ENCODE results near the gene PDLIM3. TPM values are rescaled to one million over a fixed set of nuclear protein-coding genes. Genes with fewer than 3 reads are reported as not detected.

PDLIM3 gene, protein sequence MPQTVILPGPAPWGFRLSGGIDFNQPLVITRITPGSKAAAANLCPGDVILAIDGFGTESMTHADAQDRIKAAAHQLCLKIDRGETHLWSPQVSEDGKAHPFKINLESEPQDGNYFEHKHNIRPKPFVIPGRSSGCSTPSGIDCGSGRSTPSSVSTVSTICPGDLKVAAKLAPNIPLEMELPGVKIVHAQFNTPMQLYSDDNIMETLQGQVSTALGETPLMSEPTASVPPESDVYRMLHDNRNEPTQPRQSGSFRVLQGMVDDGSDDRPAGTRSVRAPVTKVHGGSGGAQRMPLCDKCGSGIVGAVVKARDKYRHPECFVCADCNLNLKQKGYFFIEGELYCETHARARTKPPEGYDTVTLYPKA
- not detected in 2 replicates for total RNA-seq

DNA sequence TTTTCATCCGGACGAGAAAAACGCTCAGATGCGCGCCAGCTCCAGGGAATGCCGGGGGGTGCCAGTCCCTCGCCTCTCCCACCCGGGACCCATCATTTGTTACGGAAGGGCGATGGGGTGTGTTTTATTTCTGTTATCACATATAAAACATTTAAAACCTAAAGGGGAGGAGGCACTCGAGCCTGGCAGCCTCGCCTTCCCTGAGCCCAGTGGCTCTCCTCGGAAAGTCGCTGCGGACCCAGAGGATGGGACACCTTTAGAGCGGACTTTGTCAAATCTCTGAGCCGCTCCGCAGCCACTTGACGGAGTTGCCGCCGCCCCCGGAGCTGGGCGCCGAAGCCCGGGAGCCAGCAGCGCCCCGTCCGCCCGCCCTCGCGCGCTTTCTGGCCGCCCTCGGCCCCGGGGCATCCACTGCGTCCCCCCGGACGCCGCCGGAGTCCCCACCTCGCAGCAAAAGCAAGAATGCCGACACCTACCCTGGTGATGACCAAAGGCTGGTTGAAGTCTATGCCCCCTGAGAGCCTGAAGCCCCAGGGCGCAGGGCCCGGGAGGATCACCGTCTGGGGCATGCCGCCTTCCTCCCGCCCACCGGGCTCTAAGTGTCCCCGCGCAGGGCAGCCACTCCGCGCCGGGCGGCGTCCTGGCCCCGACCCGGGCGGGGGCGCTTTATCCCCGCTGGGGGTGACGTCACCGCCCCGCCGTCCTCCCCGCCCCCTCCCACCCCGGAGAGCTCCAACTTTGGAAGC is at the start of gene PDLIM3:
PDLIM3 (minus strand) TSS at position 642 of the 746 bp plus-strand sequence; CDS start at position 569, 73 bp downstream.
- no peak for DNase-seq
- H3K4me1 Mint-ChIP-seq = peaks cover 2% of the 10 kb centered on the region
- no peak within 1 kb of the TSS for H3K27ac Mint-ChIP-seq
- no peaks in the 10 kb centered on the region for H3K9me3 Mint-ChIP-seq
- peaks cover 34% of the 10 kb centered on the region for H3K27me3 Mint-ChIP-seq
- intact Hi-C loops (cut with micrococcal nuclease) = no loop called here
- H3K4me3 Mint-ChIP-seq = peak within 1 kb of the TSS; percentile 39
- no peaks in the 10 kb centered on the region for H3K36me3 Mint-ChIP-seq (ENCODE audit: low read depth)

GRCh38 chr4:185583813-185584212 is 48.5 kb upstream of the PDLIM3 start:
- intact Hi-C loops (cut with micrococcal nuclease) = no loop called here
- no peaks in the 10 kb centered on the region for H3K36me3 Mint-ChIP-seq (ENCODE audit: low read depth)
- H3K27me3 Mint-ChIP-seq = peaks cover 34% of the 10 kb centered on the region
- H3K4me1 Mint-ChIP-seq = peaks cover 11% of the 10 kb centered on the region
- H3K9me3 Mint-ChIP-seq = peaks cover 4% of the 10 kb centered on the region
- no peak overlapping the region for H3K4me3 Mint-ChIP-seq
- DNase-seq = no peak
- H3K27ac Mint-ChIP-seq = no peak overlapping the region

GRCh38 chr4:185582651-185583400 is 47.5 kb upstream of the PDLIM3 start:
- H3K9me3 Mint-ChIP-seq = peaks cover 4% of the 10 kb centered on the region
- H3K27me3 Mint-ChIP-seq = peaks cover 30% of the 10 kb centered on the region
- H3K27ac Mint-ChIP-seq = no peak overlapping the region
- no peaks in the 10 kb centered on the region for H3K36me3 Mint-ChIP-seq (ENCODE audit: low read depth)
- intact Hi-C loops (cut with micrococcal nuclease) = no loop called here
- peaks cover 11% of the 10 kb centered on the region for H3K4me1 Mint-ChIP-seq
- DNase-seq = no peak
- H3K4me3 Mint-ChIP-seq = no peak overlapping the region

- Mint-ChIP-seq H3K36me3 (ENCODE audit: low read depth) (no peaks in the 10 kb centered on the region), H3K27me3 (peaks cover 15% of the 10 kb centered on the region), H3K4me1 (no peaks in the 10 kb centered on the region), H3K9me3 (no peaks in the 10 kb centered on the region), H3K27ac (no peak overlapping the region), H3K4me3 (no peak overlapping the region)
- intact Hi-C loops (cut with micrococcal nuclease) = no loop called here
- DNase-seq = no peak
Measured at GRCh38 chr4:185580699-185581098, 45.4 kb upstream of the PDLIM3 start.

DNA sequence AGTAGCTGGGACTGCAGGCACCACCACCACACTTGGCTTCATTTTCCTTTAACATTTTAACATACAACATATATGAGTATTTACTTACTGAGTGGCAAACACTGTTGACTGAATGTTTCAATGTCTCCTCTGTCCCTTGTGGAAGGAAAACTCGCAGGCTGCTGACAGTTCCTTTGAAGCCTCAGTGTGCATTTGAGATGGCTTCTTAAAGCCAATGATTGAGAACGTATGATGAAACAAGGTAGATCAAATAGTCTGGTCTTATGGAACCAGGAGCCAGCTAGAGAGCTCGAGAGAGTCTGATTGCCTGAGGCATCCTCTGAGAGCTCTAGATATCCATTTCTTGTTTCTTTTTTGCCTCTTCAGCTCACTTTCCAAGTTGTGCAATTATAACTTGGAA is 43.0 kb upstream of the PDLIM3 start:
- H3K4me3 Mint-ChIP-seq = no peak overlapping the region
- H3K27ac Mint-ChIP-seq = no peak overlapping the region
- no peaks in the 10 kb centered on the region for H3K9me3 Mint-ChIP-seq
- H3K36me3 Mint-ChIP-seq (ENCODE audit: low read depth) = no peaks in the 10 kb centered on the region
- intact Hi-C loops (cut with micrococcal nuclease) = no loop called here
- no peak for DNase-seq
- no peaks in the 10 kb centered on the region for H3K4me1 Mint-ChIP-seq
- H3K27me3 Mint-ChIP-seq = peaks cover 7% of the 10 kb centered on the region

DNA sequence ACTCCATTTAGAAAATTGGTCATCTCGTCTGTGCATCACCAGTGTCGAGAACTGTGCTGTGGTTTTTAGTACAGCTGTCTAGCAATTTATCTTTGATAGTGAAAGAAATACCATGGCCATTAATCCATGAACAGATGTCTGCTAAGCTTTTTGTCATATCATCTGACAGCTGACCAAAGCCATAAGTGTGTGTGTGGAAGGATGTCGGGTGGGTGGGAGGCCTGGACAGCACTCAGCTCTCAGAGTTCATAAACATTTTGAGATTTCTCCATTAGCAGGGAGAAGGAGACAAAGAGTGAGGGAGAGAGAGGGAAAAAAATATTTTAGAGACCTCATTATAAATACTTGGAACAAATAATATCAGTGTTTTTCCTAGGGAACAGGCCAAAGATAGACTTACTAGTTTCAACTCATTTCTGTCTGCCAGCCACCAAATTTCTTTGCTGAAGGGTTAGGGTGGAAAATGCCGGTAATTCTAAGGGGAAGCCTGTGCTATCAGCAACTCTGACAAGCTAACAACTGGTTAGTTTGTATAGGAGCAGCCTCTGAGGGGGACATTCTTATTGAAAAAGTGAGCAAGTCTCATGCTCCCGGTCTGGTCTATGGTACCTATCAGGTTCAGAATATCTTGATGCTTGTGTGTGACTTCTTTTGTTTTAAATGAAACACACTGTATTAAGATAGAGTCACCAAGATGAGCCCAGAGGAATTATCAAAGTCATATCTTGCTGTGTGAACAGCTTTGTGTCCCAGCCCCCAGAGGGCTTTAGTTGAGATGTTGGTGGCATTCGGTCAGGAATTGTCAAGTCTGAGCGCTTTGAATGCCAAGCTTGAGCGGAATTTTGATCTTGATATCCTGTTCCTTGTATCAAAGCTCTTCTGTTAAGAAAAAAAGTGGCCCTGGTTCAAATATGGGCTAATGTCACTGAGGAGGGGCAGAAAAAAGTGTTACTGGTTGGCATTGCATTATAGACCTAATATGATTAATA is 41.9 kb upstream of the PDLIM3 start:
- Mint-ChIP-seq H3K4me1 (no peaks in the 10 kb centered on the region), H3K36me3 (ENCODE audit: low read depth) (no peaks in the 10 kb centered on the region), H3K9me3 (no peaks in the 10 kb centered on the region), H3K27me3 (peaks cover 3% of the 10 kb centered on the region), H3K4me3 (no peak overlapping the region), H3K27ac (no peak overlapping the region)
- no peak for DNase-seq
- intact Hi-C loops (cut with micrococcal nuclease) = no loop called here

DNA sequence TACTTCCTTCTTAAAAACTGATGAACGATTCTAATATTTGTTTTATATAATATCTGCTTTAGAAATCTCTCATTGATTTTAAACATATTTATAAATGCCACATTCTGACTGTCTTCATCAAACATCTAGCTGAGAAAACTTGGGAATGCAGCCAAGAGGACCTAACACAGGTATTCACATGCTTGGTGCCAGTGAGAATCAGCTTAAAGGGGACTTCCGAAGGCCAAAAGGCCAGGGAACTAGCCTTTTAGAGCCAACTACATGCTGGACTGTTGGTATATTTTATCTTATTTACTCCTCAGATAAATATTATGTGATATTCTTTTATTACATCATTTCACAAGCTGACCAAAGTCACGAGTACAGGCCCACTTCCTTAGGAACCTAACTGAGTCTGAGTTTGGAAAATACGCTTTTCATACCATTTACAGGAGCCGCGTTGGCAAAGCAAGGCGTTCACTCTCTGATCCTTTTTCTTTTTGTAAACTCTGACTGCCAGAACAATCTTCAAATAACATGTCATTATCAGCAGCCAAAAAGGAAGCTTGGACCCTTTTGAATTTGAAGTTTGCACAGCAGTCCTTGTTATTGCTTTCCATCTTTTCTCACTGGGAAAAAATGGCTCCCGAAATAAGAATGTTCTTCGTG is 41.1 kb upstream of the PDLIM3 start:
- Mint-ChIP-seq H3K27me3 (peaks cover 3% of the 10 kb centered on the region), H3K4me3 (no peak overlapping the region), H3K36me3 (ENCODE audit: low read depth) (no peaks in the 10 kb centered on the region), H3K4me1 (no peaks in the 10 kb centered on the region), H3K27ac (no peak overlapping the region), H3K9me3 (no peaks in the 10 kb centered on the region)
- intact Hi-C loops (cut with micrococcal nuclease) = no loop called here
- DNase-seq = no peak

DNA sequence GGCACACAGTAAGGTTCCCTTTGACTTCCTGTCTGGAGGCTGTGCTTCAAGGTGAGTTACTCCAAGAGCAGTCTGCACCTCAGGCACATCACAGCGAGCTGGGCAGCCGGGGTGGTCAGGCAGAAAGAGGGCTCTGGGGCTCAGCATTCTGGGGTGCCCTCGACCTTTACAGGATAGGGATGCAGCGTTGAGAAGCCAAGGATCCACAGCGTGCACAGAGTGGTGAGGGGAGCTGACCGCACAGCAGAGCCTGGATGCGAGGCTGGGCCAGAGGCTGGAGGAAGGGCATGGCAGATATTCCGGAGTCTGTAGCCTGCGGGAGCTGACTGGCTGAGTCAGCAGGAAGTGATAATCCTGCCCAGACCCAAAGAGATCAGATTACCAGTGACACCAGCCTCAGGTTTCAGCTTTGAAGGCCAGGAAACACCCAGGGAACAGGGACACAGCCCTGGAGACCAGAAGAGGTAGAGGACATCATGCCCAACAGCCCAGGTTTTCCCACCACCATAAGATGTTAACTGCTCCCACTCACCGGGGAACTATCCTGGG is 38.4 kb upstream of the PDLIM3 start:
- no peaks in the 10 kb centered on the region for H3K4me1 Mint-ChIP-seq

DNA sequence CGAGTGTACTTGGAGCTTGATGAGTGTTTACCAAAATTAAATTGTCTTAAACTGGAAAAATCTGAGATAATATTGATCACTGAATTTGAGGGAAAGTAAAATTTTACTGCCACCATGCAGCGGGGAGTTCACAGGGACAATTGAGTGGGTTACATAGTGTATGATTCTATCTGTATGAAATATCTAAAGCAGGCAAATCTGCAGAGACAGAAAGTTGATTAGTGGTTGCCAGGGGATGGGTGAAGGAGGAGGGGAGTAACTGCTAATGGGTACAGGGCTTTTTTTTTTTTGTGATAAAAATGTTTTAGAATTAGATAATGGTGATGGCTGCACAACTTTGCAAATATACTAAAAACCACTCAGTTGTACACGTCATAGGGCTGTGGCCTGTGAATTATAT is 35.4 kb upstream of the PDLIM3 start:
- H3K9me3 Mint-ChIP-seq = no peaks in the 10 kb centered on the region

More for the DNA sequence above, 38.4 kb upstream of the PDLIM3 start:
- DNase-seq = no peak
- Mint-ChIP-seq H3K27ac (no peak overlapping the region), H3K4me3 (no peak overlapping the region), H3K9me3 (no peaks in the 10 kb centered on the region), H3K36me3 (ENCODE audit: low read depth) (no peaks in the 10 kb centered on the region), H3K27me3 (peaks cover 3% of the 10 kb centered on the region)
- intact Hi-C loops (cut with micrococcal nuclease) = no loop called here

GRCh38 chr4:185567381-185568376 is 32.4 kb upstream of the PDLIM3 start:
- no peak for DNase-seq
- intact Hi-C loops (cut with micrococcal nuclease) = no loop called here
- no peaks in the 10 kb centered on the region for H3K27me3 Mint-ChIP-seq
- H3K4me1 Mint-ChIP-seq = no peaks in the 10 kb centered on the region
- no peak overlapping the region for H3K4me3 Mint-ChIP-seq
- H3K36me3 Mint-ChIP-seq (ENCODE audit: low read depth) = no peaks in the 10 kb centered on the region
- H3K27ac Mint-ChIP-seq = no peak overlapping the region
- H3K9me3 Mint-ChIP-seq = no peaks in the 10 kb centered on the region

More for the DNA sequence above, 35.4 kb upstream of the PDLIM3 start:
- H3K27ac Mint-ChIP-seq = no peak overlapping the region
- no peaks in the 10 kb centered on the region for H3K36me3 Mint-ChIP-seq (ENCODE audit: low read depth)
- intact Hi-C loops (cut with micrococcal nuclease) = no loop called here
- no peak for DNase-seq
- H3K27me3 Mint-ChIP-seq = peaks cover 2% of the 10 kb centered on the region
- no peak overlapping the region for H3K4me3 Mint-ChIP-seq
- no peaks in the 10 kb centered on the region for H3K4me1 Mint-ChIP-seq

- DNase-seq = no peak
- Mint-ChIP-seq H3K27ac (no peak overlapping the region), H3K4me3 (no peak overlapping the region), H3K27me3 (no peaks in the 10 kb centered on the region), H3K4me1 (no peaks in the 10 kb centered on the region), H3K9me3 (no peaks in the 10 kb centered on the region), H3K36me3 (ENCODE audit: low read depth) (no peaks in the 10 kb centered on the region)
- intact Hi-C loops (cut with micrococcal nuclease) = no loop called here
Measured at GRCh38 chr4:185566972-185567371, 31.7 kb upstream of the PDLIM3 start.

DNA sequence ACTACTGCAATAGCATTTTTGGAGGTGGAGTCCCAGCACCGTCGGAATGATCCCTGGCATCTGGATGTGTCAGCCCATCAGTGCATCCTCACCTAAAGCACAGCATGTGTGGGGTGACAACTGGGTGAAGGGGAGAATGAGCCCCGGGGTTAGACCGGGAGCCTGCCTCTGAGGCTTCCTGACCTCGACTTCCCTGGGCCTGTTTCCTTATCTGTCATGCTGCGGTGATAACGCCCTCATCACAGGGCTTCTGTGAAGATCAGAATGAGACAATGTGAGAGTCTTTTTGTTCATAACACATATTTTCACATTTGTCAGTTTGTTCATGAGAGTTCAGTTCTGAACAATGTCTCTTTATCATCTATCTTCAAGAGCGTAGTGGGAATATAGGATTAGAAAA is 31.1 kb upstream of the PDLIM3 start:
- no peaks in the 10 kb centered on the region for H3K9me3 Mint-ChIP-seq
- H3K4me1 Mint-ChIP-seq = no peaks in the 10 kb centered on the region
- DNase-seq = no peak
- H3K27ac Mint-ChIP-seq = no peak overlapping the region
- no peaks in the 10 kb centered on the region for H3K36me3 Mint-ChIP-seq (ENCODE audit: low read depth)
- H3K27me3 Mint-ChIP-seq = no peaks in the 10 kb centered on the region
- H3K4me3 Mint-ChIP-seq = no peak overlapping the region
- intact Hi-C loops (cut with micrococcal nuclease) = no loop called here

All from activated CD4-positive, alpha-beta T cell treated with anti-CD3 and anti-CD28 coated beads, Interleukin-2, amount 10 ng/mL, durations not matched to agents 24 days and 14 days (primary cell).